Astrocyte of the spinal cord (primary cell): Measurements from ENCODE around the gene GOLGA8B.
"Not testable (repeated sequence)": the region's sequence is repeated elsewhere in the genome, so short reads cannot be mapped to it uniquely, and the experiment has no call there.

ENCODE experiments used
- DNase-seq: peaks from one replicate; pipeline ENCODE4 v3.0.0; 2011; ENCODE audit warnings: low read depth, low spot score
- H3K4me3 ChIP-seq: 2 replicates; pipeline ENCODE4 v1.5.1; 2011; ENCODE audit warnings: low read depth, mild to moderate bottlenecking, low read length, moderate library complexity
- in situ Hi-C: cut with HindIII; loops from 2 replicates; pipeline ENCODE4 v1.10.0; 2017; ENCODE audit warnings: low sequenced_read_pairs

GOLGA8B gene

DNA sequence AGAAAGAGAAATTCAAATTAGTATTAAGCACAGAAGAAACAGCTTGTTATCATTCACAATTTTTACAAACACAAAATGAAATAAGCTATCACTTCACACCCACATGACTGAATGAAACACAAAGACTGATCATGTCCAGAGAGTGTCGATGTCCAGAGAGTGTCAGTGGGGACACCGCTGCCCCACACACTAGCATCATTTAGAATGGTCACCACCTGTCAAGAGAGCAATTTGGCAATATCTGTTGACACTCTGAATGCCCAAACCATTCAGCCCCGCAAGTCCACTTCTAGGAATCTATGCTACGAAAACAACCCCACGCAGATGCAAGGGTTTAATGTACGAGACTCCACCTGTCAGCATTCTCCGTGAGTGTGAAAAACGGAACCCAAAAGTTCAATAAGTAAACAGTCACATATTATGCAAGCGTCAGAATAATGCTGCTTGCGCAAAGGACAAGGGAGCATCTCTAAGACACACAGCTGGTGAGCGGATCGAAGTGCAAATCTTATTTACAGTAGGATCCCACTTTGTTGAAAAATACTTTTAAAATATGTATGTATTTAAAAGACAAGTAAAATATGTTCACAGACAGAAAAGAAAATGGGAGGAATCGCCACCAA, 11.3 kb downstream of the GOLGA8B start:
- in situ Hi-C loops, DNase-seq, H3K4me3 ChIP-seq: not testable (repeated sequence)

DNA sequence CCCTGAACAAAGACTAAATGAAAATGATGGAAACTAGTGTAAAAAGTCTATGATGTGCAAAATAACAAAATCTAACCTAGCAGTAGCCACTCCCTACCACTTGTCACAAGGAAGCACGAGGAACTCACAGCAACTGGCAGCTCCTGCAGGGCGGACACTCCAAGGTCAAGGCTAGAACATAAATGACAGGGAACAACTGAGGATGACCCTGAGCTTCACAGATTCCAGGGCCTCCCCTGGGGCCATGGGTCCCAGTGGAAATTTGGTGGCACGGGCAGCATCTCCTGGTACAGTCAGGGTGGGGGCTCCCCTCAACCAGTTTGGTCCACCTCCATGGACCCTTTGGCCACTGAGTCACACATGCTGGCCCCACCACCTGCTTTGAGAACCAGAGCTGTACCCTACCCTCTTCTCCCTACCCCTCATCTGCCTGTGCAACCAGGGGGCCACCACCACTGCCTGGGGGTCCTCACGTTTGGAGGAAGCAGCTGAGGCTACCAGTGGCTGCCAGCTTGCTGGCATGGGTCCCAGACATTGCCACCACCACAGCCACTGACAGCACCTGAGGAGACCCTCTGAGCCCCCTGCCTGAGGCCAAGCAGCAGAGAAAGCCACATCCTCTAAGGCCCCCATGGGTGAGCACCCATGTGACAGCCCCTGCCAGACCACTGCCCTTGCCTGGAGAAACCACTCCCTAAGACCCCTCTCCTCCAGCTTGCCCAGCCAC, 13.6 kb downstream of the GOLGA8B start:
- DNase-seq, H3K4me3 ChIP-seq, in situ Hi-C loops: not testable (repeated sequence)

DNA sequence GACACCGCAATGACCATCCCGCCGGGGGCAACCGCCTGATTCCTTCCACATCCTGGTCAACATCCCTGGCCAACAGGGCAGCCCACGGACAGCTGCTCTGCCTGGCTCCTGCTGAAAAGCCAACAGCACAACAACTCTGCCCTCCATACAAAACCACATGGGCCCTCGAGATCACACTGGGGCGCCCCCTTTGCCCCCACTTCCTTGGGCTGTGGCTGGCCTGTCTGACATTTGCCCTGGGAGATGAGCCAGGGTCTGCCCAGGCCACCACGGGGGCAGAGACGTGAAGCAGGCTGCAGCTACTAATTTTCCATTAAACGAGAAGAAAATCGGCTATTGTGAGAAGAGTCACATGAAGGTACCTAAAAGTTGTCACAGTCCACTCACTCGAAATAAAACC, 16.3 kb downstream of the GOLGA8B start:
- H3K4me3 ChIP-seq, DNase-seq, in situ Hi-C loops: not testable (repeated sequence)

DNA sequence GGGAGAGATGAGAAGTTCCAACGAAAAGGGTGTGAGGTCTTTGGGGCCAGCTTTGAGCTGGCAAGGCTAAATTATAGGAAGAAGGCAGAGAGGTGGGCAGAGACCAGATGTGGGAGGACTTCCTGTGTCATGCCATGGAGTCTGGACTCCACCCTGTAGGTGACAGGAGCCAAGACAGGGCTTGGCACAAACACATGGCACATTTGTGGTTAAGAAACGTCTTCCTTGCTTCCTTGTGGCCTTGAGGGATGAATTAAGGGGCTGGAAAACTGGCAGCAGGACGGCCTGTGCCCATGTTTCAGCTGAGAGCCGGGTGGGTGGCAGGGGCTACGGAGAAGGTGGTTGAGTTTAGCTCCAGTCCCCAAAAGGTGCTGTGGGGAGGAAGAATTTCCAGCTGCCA, 18.7 kb downstream of the GOLGA8B start:
- DNase-seq, H3K4me3 ChIP-seq, in situ Hi-C loops: not testable (repeated sequence)

DNA sequence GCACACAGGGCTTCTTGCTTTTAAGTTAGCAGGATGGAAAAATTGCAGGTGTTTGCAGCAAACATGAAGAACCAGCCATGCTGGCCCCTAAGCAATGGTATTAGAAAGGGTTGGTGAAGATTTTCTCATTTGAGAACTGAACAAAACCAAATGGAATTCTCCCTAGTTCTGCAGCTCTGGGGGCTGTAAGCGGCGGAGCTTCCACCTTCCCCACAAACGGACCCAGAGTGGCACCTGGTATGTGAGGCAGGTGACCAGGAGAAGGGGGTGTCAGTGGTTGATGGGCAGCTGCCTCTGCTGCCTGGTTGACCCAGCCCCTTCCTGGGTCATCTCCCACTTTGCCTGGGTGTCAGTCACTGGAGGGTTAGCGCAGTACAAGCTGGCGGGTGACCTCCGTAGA, 22.6 kb downstream of the GOLGA8B start:
- in situ Hi-C loops, H3K4me3 ChIP-seq, DNase-seq: not testable (repeated sequence)

- DNase-seq, in situ Hi-C loops, H3K4me3 ChIP-seq: not testable (repeated sequence)
These were observed 23.7 kb downstream of the GOLGA8B start for GRCh38 chr15:34559764-34560163.

DNA sequence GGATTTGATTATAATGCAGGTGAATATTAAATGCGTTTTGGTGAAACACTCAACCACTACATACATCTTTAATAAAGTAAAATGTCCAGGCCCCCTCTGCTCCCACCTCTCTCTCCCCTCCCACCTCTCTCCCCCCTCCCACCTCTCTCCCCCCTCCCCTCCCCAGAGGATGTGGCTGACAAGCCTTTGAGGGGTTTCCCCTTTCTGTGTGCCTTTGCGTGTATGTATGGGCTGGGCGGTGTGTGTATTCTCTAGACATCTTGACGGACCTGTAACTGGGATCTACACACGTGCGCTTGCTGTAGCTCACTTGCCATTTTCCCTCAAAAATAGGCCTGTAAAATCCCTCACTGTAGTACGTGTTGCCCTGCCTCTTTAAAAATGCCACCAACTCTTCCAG, 28.3 kb downstream of the GOLGA8B start:
- in situ Hi-C loops, H3K4me3 ChIP-seq, DNase-seq: not testable (repeated sequence)

- in situ Hi-C loops, H3K4me3 ChIP-seq, DNase-seq: not testable (repeated sequence)
These were observed 28.7 kb downstream of the GOLGA8B start for GRCh38 chr15:34554716-34555115.

DNA sequence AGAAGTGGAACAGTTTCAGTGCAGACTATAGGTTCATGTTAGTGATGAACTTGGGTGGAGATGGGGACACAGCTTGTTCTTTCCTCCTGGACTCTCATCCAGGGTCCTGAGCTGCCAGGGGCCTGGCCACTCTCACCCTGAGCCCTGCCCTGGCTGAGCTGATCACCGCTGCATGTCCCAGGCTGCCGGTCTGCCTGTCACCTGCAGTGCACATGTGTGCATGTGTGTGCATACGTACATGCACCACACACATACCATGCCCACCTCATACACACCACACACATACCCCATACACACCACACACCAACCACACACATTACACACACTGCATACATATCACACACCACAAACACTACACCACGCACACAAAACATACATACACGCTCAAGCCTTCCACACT, 29.3 kb downstream of the GOLGA8B start:
- in situ Hi-C loops, DNase-seq: not testable (repeated sequence)

GRCh38 chr15:34550129-34550528, 33.3 kb downstream of the GOLGA8B start:
- DNase-seq, H3K4me3 ChIP-seq, in situ Hi-C loops: not testable (repeated sequence)

More for the DNA sequence above, 29.3 kb downstream of the GOLGA8B start:
- H3K4me3 ChIP-seq, result not testable (repeated sequence)

DNA sequence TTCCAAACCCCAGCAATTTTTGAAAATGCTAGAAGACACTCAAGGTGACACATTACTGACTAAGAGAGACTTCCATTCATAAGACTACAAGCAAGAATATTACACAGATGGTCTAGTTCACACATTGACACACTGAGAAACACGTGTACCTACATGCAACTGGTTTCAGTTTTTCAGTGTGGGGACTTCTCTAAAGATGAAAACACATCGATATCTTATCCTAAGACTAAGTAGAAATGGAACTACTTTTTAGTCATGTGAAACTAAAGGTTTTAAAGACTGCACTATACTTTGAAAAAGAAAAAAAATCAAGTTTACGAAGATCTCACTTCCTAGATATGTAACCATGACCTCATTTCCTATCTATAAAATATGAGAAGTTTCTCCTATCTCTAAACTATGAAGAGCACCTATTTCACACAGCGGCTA, 34.1 kb downstream of the GOLGA8B start:
- DNase-seq, in situ Hi-C loops: not testable (repeated sequence)

GRCh38 chr15:34543860-34544649, 39.4 kb downstream of the GOLGA8B start:
- H3K4me3 ChIP-seq, in situ Hi-C loops, DNase-seq: not testable (repeated sequence)

More for the DNA sequence above, 34.1 kb downstream of the GOLGA8B start:
- not testable (repeated sequence) for H3K4me3 ChIP-seq

DNA sequence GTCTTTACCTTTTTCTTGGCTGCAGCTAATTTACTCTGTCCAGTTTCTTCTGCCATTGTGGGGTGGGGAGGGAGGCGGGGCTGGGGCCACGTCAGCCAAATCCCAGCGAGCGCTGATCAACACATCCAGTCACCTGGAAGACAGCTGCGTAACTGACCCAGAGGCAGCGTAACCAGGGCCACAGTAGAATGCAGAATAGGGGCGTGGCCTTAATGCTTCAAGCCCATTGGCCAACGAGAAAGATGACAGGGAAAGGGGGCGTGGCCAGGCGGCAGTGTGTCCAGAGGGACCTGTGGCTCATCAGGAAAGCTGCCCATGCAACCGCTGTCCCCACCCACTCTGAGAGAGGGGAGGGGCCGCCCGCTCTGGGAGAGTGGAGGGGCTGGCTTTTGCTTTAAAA, 47.6 kb downstream of the GOLGA8B start:
- DNase-seq, in situ Hi-C loops, H3K4me3 ChIP-seq: not testable (repeated sequence)
